Testis (tissue), 2 donors: ENCODE data around the gene FSTL1.

Experiments
- POLR2A ChIP-seq: fragments of 450-650 bp; IDR thresholded peaks from one replicate; pipeline ENCODE4 v1.6.1; 2017; ENCODE audit warnings: antibody characterized with exemption, mild to moderate bottlenecking, moderate library complexity
- TF ChIP-seq, protein P1 (sequence below), 3 experiments: fragments of 450-650 bp in 2 of 3; fragments of 200-600 bp in 1 of 3; sonication (generic) in 1 of 3; IDR thresholded peaks; one replicate each; pipeline ENCODE4 v1.5.1; 2016 to 2019; ENCODE audit warnings: antibody characterized with exemption in 3 of 3, mild to moderate bottlenecking in 2 of 3, moderate library complexity in 1 of 3

DNA sequence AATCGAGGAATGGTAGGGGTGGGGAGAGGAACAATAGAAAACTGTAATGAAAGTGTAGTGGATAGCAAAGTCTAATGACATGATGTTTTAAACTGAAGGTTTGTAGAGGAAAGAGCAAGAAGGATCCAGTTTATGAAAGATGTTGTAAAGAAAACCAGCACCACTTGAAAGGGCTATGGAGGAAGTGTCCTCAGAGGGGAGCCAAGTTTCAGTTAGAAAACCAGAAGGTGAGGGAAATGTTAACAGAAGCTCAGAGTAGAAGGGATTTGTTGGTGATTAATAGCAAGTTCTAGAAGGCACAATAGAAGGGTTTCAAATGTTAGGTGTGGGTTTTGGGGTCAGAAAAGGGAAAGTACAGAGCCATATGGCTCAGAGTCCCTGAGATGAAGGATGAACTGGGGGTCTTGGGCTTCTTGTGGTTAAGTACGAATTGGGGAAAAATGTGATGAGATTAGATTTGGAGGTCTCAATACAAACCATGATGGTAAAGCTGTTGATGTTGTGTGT is 67.8 kb downstream of the FSTL1 start:
- TF ChIP-seq, protein P1, sequence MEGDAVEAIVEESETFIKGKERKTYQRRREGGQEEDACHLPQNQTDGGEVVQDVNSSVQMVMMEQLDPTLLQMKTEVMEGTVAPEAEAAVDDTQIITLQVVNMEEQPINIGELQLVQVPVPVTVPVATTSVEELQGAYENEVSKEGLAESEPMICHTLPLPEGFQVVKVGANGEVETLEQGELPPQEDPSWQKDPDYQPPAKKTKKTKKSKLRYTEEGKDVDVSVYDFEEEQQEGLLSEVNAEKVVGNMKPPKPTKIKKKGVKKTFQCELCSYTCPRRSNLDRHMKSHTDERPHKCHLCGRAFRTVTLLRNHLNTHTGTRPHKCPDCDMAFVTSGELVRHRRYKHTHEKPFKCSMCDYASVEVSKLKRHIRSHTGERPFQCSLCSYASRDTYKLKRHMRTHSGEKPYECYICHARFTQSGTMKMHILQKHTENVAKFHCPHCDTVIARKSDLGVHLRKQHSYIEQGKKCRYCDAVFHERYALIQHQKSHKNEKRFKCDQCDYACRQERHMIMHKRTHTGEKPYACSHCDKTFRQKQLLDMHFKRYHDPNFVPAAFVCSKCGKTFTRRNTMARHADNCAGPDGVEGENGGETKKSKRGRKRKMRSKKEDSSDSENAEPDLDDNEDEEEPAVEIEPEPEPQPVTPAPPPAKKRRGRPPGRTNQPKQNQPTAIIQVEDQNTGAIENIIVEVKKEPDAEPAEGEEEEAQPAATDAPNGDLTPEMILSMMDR (IDR thresholded peaks at IDR 0.05), result no peak
- no peak for TF ChIP-seq POLR2A
